Neural progenitor cell (in vitro differentiated cells): ENCODE results near the gene UBE2G2. TPM values are rescaled to one million over a fixed set of nuclear protein-coding genes. Genes with fewer than 3 reads are reported as not detected.

Experiments used
- DNase-seq: peaks from one replicate; pipeline ENCODE4 v3.0.0-alpha.2; 2016; ENCODE audit warnings: low spot score
- H2AFZ ChIP-seq: fragments of 200-600 bp; sonication (generic); replicated peaks from 2 replicates; pipeline ENCODE4 v1.6.1; 2016; ENCODE audit warnings: antibody characterized with exemption
- H3F3A ChIP-seq: fragments of 200-600 bp; sonication (generic); 2 replicates; pipeline ENCODE4 v1.6.1; 2016; ENCODE audit warnings: antibody characterized with exemption, low read depth
- H3K27ac ChIP-seq: fragments of 200-600 bp; sonication (generic); 2 replicates; pipeline ENCODE4 v1.5.1; 2016; ENCODE audit warnings: mild to moderate bottlenecking
- H3K27me3 ChIP-seq: fragments of 200-600 bp; sonication (generic); 2 replicates; pipeline ENCODE4 v1.6.1; 2016; ENCODE audit warnings: mild to moderate bottlenecking, moderate library complexity
- H3K36me3 ChIP-seq: fragments of 200-600 bp; sonication (generic); 2 replicates; pipeline ENCODE4 v1.5.1; 2016
- H3K4me1 ChIP-seq: fragments of 200-600 bp; sonication (generic); 2 replicates; pipeline ENCODE4 v1.6.1; 2016; ENCODE audit warnings: mixed run types
- H3K4me2 ChIP-seq: fragments of 200-600 bp; sonication (generic); 2 replicates; pipeline ENCODE4 v1.6.1; 2016
- H3K4me3 ChIP-seq: fragments of 200-600 bp; sonication (generic); 2 replicates; pipeline ENCODE4 v1.5.1; 2016
- H3K79me2 ChIP-seq: fragments of 200-600 bp; sonication (generic); 2 replicates; pipeline ENCODE4 v1.6.1; 2016; ENCODE audit warnings: low read depth
- H3K9ac ChIP-seq: fragments of 200-600 bp; sonication (generic); 2 replicates; pipeline ENCODE4 v1.6.1; 2016
- H3K9me3 ChIP-seq: fragments of 200-600 bp; sonication (generic); 2 replicates; pipeline ENCODE4 v1.5.1; 2016; ENCODE audit warnings: low read depth
- H4K20me1 ChIP-seq: fragments of 200-600 bp; sonication (generic); 2 replicates; pipeline ENCODE4 v1.6.1; 2016; ENCODE audit warnings: low read depth
- H3K27ac Mint-ChIP-seq: 3 replicates; pipeline ENCODE4 v1.8.0; 2021; ENCODE audit warnings: mixed read lengths
- H3K27me3 Mint-ChIP-seq: 2 replicates; pipeline ENCODE4 v1.8.0; 2022; ENCODE audit warnings: low read depth, mild to moderate bottlenecking, inconsistent platforms, moderate library complexity, mixed read lengths; ENCODE audit not compliant: insufficient read depth
- H3K36me3 Mint-ChIP-seq: 3 replicates; pipeline ENCODE4 v1.8.0; 2021; ENCODE audit warnings: mixed read lengths
- H3K4me1 Mint-ChIP-seq: 3 replicates; pipeline ENCODE4 v1.8.0; 2021; ENCODE audit warnings: mixed read lengths
- H3K4me3 Mint-ChIP-seq: 3 replicates; pipeline ENCODE4 v1.8.0; 2021; ENCODE audit warnings: mild to moderate bottlenecking, moderate library complexity, mixed read lengths
- H3K9me3 Mint-ChIP-seq: 3 replicates; pipeline ENCODE4 v1.8.0; 2020; ENCODE audit warnings: mixed read lengths
- CTCF ChIP-seq: fragments of 200-600 bp; sonication (generic); IDR thresholded peaks from 2 replicates; pipeline ENCODE4 v1.5.1; 2017; ENCODE audit warnings: antibody characterized with exemption, mild to moderate bottlenecking
- EZH2 ChIP-seq: fragments of 200-600 bp; sonication (generic); IDR thresholded peaks from 2 replicates; pipeline ENCODE4 v1.6.1; 2017; ENCODE audit warnings: antibody characterized with exemption, mild to moderate bottlenecking, moderate library complexity
- EZH2phosphoT487 ChIP-seq: fragments of 200-600 bp; sonication (generic); IDR thresholded peaks from 2 replicates; pipeline ENCODE4 v1.6.1; 2017; ENCODE audit warnings: antibody characterized with exemption
- total RNA-seq: library from RNA; depleted of rRNA; stranded (reverse); fragments of >200 nt; gene quantifications from 2 replicates; pipeline ENCODE4 v1.2.3, GENCODE V29; 2015; ENCODE audit warnings: low replicate concordance

The UBE2G2 gene
- total RNA-seq, 1 donor from 2014 or later, result 83.1 TPM

- H3K9ac ChIP-seq, result no peak overlapping the region
- peaks cover 9% of the 10 kb centered on the region for H3K36me3 Mint-ChIP-seq
- H3K4me1 ChIP-seq, result peaks cover 6% of the 10 kb centered on the region
- peak overlapping the region; percentile 71 for H3K4me2 ChIP-seq
- no peak overlapping the region for H3K4me3 Mint-ChIP-seq
- no peaks in the 10 kb centered on the region for H3K79me2 ChIP-seq
- no peak overlapping the region for H2AFZ ChIP-seq
- peaks cover 6% of the 10 kb centered on the region for H3K27me3 Mint-ChIP-seq
- peak; percentile 31 for DNase-seq
- no peaks in the 10 kb centered on the region for H3K9me3 ChIP-seq
- peaks cover 25% of the 10 kb centered on the region for H3F3A ChIP-seq
- no peaks in the 10 kb centered on the region for H3K36me3 ChIP-seq
- peak overlapping the region; percentile 57 for H3K27ac Mint-ChIP-seq
- H3K27me3 ChIP-seq, result no peaks in the 10 kb centered on the region
- H4K20me1 ChIP-seq, result no peaks in the 10 kb centered on the region
- H3K4me3 ChIP-seq, result peak overlapping the region; percentile 33
- no peak for TF ChIP-seq EZH2phosphoT487
- no peak for TF ChIP-seq CTCF
- no peak for TF ChIP-seq EZH2
- H3K4me1 Mint-ChIP-seq, result peaks cover 13% of the 10 kb centered on the region
- no peak overlapping the region for H3K27ac ChIP-seq
- H3K9me3 Mint-ChIP-seq, result no peaks in the 10 kb centered on the region
Observed at GRCh38 chr21:44846485-44847260, 45.1 kb upstream of the UBE2G2 start.

- Mint-ChIP-seq H3K27ac (peak overlapping the region; percentile 57), H3K4me3 (no peak overlapping the region), H3K9me3 (no peaks in the 10 kb centered on the region), H3K27me3 (peaks cover 7% of the 10 kb centered on the region), H3K36me3 (peaks cover 9% of the 10 kb centered on the region), H3K4me1 (peaks cover 13% of the 10 kb centered on the region)
- H2AFZ ChIP-seq, result no peak overlapping the region
- H3K79me2 ChIP-seq, result no peaks in the 10 kb centered on the region
- no peaks in the 10 kb centered on the region for H3K36me3 ChIP-seq
- H3K4me3 ChIP-seq, result peak overlapping the region; percentile 33
- no peak overlapping the region for H3K9ac ChIP-seq
- H3K4me1 ChIP-seq, result peaks cover 6% of the 10 kb centered on the region
- H3K27ac ChIP-seq, result no peak overlapping the region
- H3K4me2 ChIP-seq, result peak overlapping the region; percentile 71
- no peak for TF ChIP-seq EZH2phosphoT487
- no peak for TF ChIP-seq EZH2
- TF ChIP-seq CTCF, result no peak
- no peaks in the 10 kb centered on the region for H4K20me1 ChIP-seq
- H3K27me3 ChIP-seq, result no peaks in the 10 kb centered on the region
- no peaks in the 10 kb centered on the region for H3K9me3 ChIP-seq
- no peak for DNase-seq
- peaks cover 25% of the 10 kb centered on the region for H3F3A ChIP-seq
Observed at GRCh38 chr21:44846224-44846484, 44.5 kb upstream of the UBE2G2 start.

GRCh38 chr21:44845418-44846223, 44.0 kb upstream of the UBE2G2 start:
- Histone ChIP-seq H4K20me1 (no peaks in the 10 kb centered on the region), H3F3A (peaks cover 25% of the 10 kb centered on the region), H2AFZ (peak overlapping the region; percentile 70), H3K4me1 (peaks cover 6% of the 10 kb centered on the region), H3K9me3 (no peaks in the 10 kb centered on the region), H3K9ac (no peak overlapping the region), H3K4me3 (peak overlapping the region; percentile 33), H3K27ac (no peak overlapping the region), H3K4me2 (peak overlapping the region; percentile 71), H3K27me3 (no peaks in the 10 kb centered on the region), H3K79me2 (no peaks in the 10 kb centered on the region), H3K36me3 (no peaks in the 10 kb centered on the region)
- TF ChIP-seq CTCF (peak; percentile 52), EZH2phosphoT487 (no peak)
- Mint-ChIP-seq H3K4me1 (peaks cover 13% of the 10 kb centered on the region), H3K27ac (no peak overlapping the region), H3K9me3 (no peaks in the 10 kb centered on the region), H3K27me3 (peaks cover 10% of the 10 kb centered on the region), H3K4me3 (no peak overlapping the region), H3K36me3 (peaks cover 5% of the 10 kb centered on the region)
- DNase-seq, result peak; percentile 88
